Pancreas (tissue), 10 donors: ENCODE results near the gene ANKRD53. TPM values are rescaled to one million over a fixed set of nuclear protein-coding genes. Genes with fewer than 3 reads are reported as not detected.
A peak's percentile ranks its signal among the peaks of the same experiment; 100 is the strongest.

Source experiments
- ATAC-seq, 4 donors: fragments of 200-7000 bp; cut with Tn5 transposase; one replicate each; pipeline versions ENCODE4 v1.8.0 to v1.9.1; 2020; ENCODE audit warnings: mild to moderate bottlenecking in 4 of 4, moderate library complexity in 4 of 4
- DNase-seq, 6 donors: peaks; one replicate each; pipeline ENCODE4 v3.0.0-alpha.2; 2020
- FAIRE-seq: peaks from 2 replicates; lab custom pipeline; 2012; peaks lifted over from hg19 to GRCh38; lab: Jason Lieb, UNC
- H3K27ac ChIP-seq, 4 donors: fragments of 200-600 bp; sonication (generic); 1 replicate in 3 of 4; 2 replicates in 1 of 4; pipeline versions ENCODE4 v1.5.0 to v1.8.0; 2020
- H3K27me3 ChIP-seq, 4 donors: fragments of 200-600 bp; one replicate each; pipeline ENCODE4 v1.8.0; 2021
- H3K36me3 ChIP-seq, 3 donors: fragments of 200-600 bp; sonication (generic) in 1 of 3; one replicate each; pipeline versions ENCODE4 v1.5.0 to v1.8.0; 2020 to 2021
- H3K4me1 ChIP-seq, 3 donors: fragments of 200-600 bp; one replicate each; pipeline ENCODE4 v1.8.0; 2021
- H3K4me3 ChIP-seq, 4 donors: fragments of 200-600 bp; sonication (generic) in 2 of 4; one replicate each; pipeline versions ENCODE4 v1.5.0 to v1.8.0; 2020 to 2021
- H3K9me3 ChIP-seq, 4 donors: fragments of 200-600 bp; one replicate each; pipeline ENCODE4 v1.8.0; 2021
- CTCF ChIP-seq, 4 donors: fragments of 200-600 bp; sonication (generic) in 3 of 4; IDR thresholded peaks; one replicate each; pipeline versions ENCODE4 v1.5.0 to v1.8.0; 2021; ENCODE audit warnings: antibody characterized with exemption in 4 of 4
- WGBS, 2 donors: extraction: QIAGEN DNeasy Blood & Tissue Kit; methylation state at CpG; one replicate each; pipeline ENCODE4 v1.1.7; 2013; 5-methylcytosine and 5-hydroxymethylcytosine counted together
- intact Hi-C, 3 donors: fragments of 100-400 bp; cut with DNase I; formaldehyde crosslinking; loops; one replicate each; pipeline versions ENCODE4 v1.11.1 to v1.14.2; 2022
- polyA plus RNA-seq, 2 donors: library from polyadenylated mRNA; stranded (reverse); fragments of 200-250 nt; gene quantifications; one replicate each; pipeline ENCODE4 v1.2.3, GENCODE V29; 2013
- total RNA-seq, 6 donors: library from RNA; stranded (reverse); fragmentation: NEBNext Ultra II Directional in 4 of 6; extraction: Animal tissue kit (Norgen Biotek cat#: 25700) in 4 of 6; gene quantifications; one replicate each; pipeline versions ENCODE4 v1.2.1 to v1.2.4, GENCODE V29; 2021 to 2023
- donor health status: healthy with polysubstance abuse.
- donor health status: DM: no; HTN: no; CAD: no; lungs with moderate emphysema.
- donor health status: DM: no; HTN: no; CAD: no.
- donor health status: control.
- donor health status: control.
- donor health status: Bipolar disorder and iron deficiency.
- donor health status: DM: yes; HTN: yes; CAD: no.
- donor health status: DM: no; HTN: no; CAD: no.
- donor health status: DM: no; HTN: no; CAD: no.
- donor health status: DM: yes; HTN: yes; CAD: no.

The ANKRD53 gene
- total and polyA plus RNA-seq, 8 donors = 3.5 to 10.2 (median 6.8) TPM

DNA sequence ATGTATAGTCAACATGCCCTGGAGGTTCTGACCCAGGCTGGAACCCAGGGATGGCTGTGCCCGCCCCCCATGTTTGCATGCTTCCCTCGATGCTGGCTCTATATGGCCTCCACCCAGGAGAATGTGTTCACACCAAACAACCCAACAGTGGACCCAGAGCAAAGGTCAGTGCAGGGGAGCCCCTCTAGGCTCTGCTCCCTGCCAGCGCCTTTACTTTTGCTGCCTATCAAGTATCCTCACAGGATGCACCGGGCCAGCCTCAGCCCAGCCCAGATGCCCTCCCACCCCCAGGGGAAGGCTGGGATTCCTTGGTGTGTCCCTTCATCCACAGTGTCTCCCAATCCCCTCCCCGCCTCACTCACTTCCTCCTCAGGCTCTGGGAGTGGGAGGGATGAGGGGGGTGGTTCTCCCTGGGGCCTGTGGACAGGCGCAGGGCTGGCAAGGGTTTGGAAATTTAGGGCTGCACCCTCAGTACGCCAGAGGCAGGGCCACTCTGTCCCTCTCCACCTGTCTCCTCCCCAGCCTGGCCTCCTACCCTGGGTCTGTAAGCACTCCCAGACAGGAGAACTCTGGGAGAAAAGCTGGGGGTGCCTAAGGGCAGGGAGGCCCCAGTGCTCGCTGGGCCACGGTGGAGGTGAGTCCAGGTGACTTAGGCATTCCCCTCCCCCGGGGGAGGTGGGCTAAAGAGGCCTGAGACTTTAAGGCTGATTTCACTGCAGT, 40.4 kb upstream of the ANKRD53 start:
- Histone ChIP-seq H3K9me3 (no peaks in the 10 kb centered on the region), H3K27me3 (no peaks in the 10 kb centered on the region), H3K27ac (no peak overlapping the region), H3K4me1 (no peaks in the 10 kb centered on the region), H3K36me3 (no peaks in the 10 kb centered on the region), H3K4me3 (no peak overlapping the region)
- ATAC-seq (no peak), DNase-seq (no peak), FAIRE-seq (no peak)
- TF ChIP-seq CTCF (IDR thresholded peaks at IDR 0.05) = no peak
- intact Hi-C loops = loop anchor here in 1 of 3 donors (10.0 kb wide), 1 partner anchor 153 kb away; no protein-coding TSS in a partner anchor
- 76 to 81% methylated on average over 10 of the region's 10 CpGs for WGBS, 2 donors

- no peaks in the 10 kb centered on the region for H3K27me3 ChIP-seq
- no peak overlapping the region for H3K4me3 ChIP-seq
- DNase-seq = no peak
- no peak overlapping the region for H3K27ac ChIP-seq
- no peaks in the 10 kb centered on the region for H3K36me3 ChIP-seq
- TF ChIP-seq CTCF (IDR thresholded peaks at IDR 0.05) = no peak
- WGBS, 2 donors = 78% methylated on average over 2 to 3 of the region's 3 CpGs
- intact Hi-C loops = loop anchor here in 1 of 3 donors (10.0 kb wide), 1 partner anchor 154 kb away; no protein-coding TSS in a partner anchor
- H3K9me3 ChIP-seq = no peaks in the 10 kb centered on the region
- ATAC-seq = no peak
- H3K4me1 ChIP-seq = no peaks in the 10 kb centered on the region
- no peak for FAIRE-seq
Measured at GRCh38 chr2:70938586-70938950, 39.9 kb upstream of the ANKRD53 start.

DNA sequence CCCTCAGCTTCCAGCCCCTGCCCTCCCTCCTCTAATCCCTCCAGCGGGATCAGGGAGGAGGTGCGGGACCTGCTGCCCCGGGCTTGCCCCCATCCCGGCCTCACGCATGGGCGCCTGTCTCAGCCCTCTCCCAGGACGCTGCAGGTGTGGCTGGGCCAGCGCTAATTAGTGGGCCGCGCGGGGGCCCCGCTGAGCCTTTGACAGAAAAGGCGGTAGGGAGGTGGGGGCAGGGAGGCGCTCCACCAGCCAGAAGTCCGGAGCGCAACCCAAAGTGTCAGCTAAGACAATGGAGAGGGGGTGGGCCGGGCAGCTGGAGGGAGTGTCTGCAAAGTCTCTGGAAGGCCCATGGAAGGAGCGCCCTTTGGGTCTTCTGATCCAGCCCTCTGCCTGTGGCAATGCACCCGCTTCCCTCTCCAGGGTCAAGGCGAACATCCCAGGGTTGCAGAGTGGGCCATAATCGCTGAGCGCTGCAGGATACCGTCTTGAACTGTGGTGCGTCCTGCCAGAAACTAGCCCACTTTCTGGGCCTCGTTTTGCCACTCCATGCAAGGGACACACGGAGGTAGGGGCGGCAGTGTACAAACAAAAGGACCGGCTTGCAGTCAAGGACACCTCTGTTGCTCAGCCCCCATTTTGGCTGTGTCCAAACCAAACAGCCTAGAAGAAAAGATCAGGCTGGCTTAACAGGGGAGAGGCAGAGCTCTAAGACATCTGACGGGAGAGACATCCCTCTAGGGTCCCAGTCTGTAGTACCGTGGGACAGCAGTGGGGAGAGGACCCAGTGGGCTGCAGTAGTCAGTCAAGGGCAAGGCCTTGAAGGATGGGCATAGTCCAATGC, 39.2 kb upstream of the ANKRD53 start:
- FAIRE-seq (no peak), ATAC-seq (no peak), DNase-seq (no peak)
- H3K27me3 ChIP-seq = no peaks in the 10 kb centered on the region
- no peak overlapping the region for H3K4me3 ChIP-seq
- intact Hi-C loops = loop anchor here in 1 of 3 donors (10.0 kb wide), 1 partner anchor 154 kb away; no protein-coding TSS in a partner anchor
- TF ChIP-seq CTCF (IDR thresholded peaks at IDR 0.05) = no peak
- H3K4me1 ChIP-seq = no peaks in the 10 kb centered on the region
- H3K27ac ChIP-seq = no peak overlapping the region
- 73 to 74% methylated on average over 30 of the region's 30 CpGs for WGBS, 2 donors
- no peaks in the 10 kb centered on the region for H3K9me3 ChIP-seq
- no peaks in the 10 kb centered on the region for H3K36me3 ChIP-seq

GRCh38 chr2:70939839-70940580, 38.4 kb upstream of the ANKRD53 start:
- Histone ChIP-seq H3K27ac (no peak overlapping the region), H3K4me1 (no peaks in the 10 kb centered on the region), H3K9me3 (no peaks in the 10 kb centered on the region), H3K27me3 (no peaks in the 10 kb centered on the region), H3K4me3 (no peak overlapping the region), H3K36me3 (no peaks in the 10 kb centered on the region)
- no peak for FAIRE-seq
- WGBS, 2 donors = 90 to 91% methylated on average over 10 of the region's 10 CpGs
- intact Hi-C loops = loop anchor here in 1 of 3 donors (5.0 to 10.0 kb wide), 2 partner anchors 68 to 155 kb away; no protein-coding TSS in a partner anchor
- TF ChIP-seq CTCF (IDR thresholded peaks at IDR 0.05) = no peak
- no peak for ATAC-seq
- DNase-seq = peak in 1 of 6 donors; percentile 55
